ENCODE data around the gene CNGA2. TPM values are rescaled to one million over a fixed set of nuclear protein-coding genes. Genes with fewer than 3 reads are reported as not detected.

The CNGA2 gene
- total RNA-seq, 1 experiment from 2014 or later = not detected

GRCh38 chrX:151710457-151710856 lies 24.1 kb upstream of the CNGA2 start:
- Histone ChIP-seq H3K27ac (ENCODE audit: low read depth, low read length) (no peak overlapping the region), H3K9me2 (ENCODE audit: insufficient read depth) (no peaks in the 10 kb centered on the region), H3K4me3 (replicated peaks in 1 of 2; ENCODE audit: low read depth in 1 of 2, low read length in 2 of 2) (no peak overlapping the region), H3K4me1 (ENCODE audit: control insufficient read depth in 1 of 2, insufficient read depth in 2 of 2, low read length in 2 of 2) (no peaks in the 10 kb centered on the region), H4K20me1 (ENCODE audit: insufficient read depth) (no peaks in the 10 kb centered on the region), H3K27me3 (ENCODE audit: insufficient read depth, low read length) (no peaks in the 10 kb centered on the region), H3K36me3 (ENCODE audit: control insufficient read depth in 1 of 2, insufficient read depth in 2 of 2, low read length in 2 of 2) (no peaks in the 10 kb centered on the region), H3K79me2 (ENCODE audit: insufficient read depth, low read length) (no peaks in the 10 kb centered on the region), H3K4me2 (ENCODE audit: low read length) (no peak overlapping the region), H3K9ac (ENCODE audit: low read length) (no peak overlapping the region), H3K9me3 (ENCODE audit: control insufficient read depth in 1 of 2, insufficient read depth in 1 of 2, low read depth in 1 of 2, low read length in 2 of 2) (no peaks in the 10 kb centered on the region), H2AFZ (ENCODE audit: low read depth, low read length, poor library complexity, severe bottlenecking) (no peak overlapping the region)
- DNase-seq (ENCODE audit: low read depth, low spot score) (no peak), ATAC-seq (no peak)
- ChIA-PET RAD21 (ENCODE audit: low non-redundant PET in 1 of 2, low total read pairs in 2 of 2, uncharacterized antibody in 2 of 2, unreplicated experiment in 2 of 2) (no interaction called here), POLR2A (no interaction called here), CTCF (no interaction called here)
- BruUV-seq (replicated peaks) = no TSS peak
- intact Hi-C loops (cut with micrococcal nuclease) = loop anchor here (5.0 kb wide), 1 partner anchor 927 kb away; the partner anchor contains the start of gene GABRQ
- TF ChIP-seq ZFX (IDR thresholded peaks at IDR 0.05) (no peak), RAD21 (IDR thresholded peaks at IDR 0.05; ENCODE audit: low read depth) (no peak), SIN3A (IDR thresholded peaks at IDR 0.05; ENCODE audit: low read depth) (no peak), FOSL1 (IDR thresholded peaks at IDR 0.05; ENCODE audit: low read depth) (no peak), ELF1 (IDR thresholded peaks at IDR 0.05; ENCODE audit: borderline replicate concordance, low read depth) (no peak), POLR2AphosphoS5 (IDR thresholded peaks at IDR 0.05; ENCODE audit: low read depth, low read length) (no peak), YY1 (IDR thresholded peaks at IDR 0.05; ENCODE audit: extremely low read depth, insufficient replicate concordance, low read depth, low read length) (no peak), POLR2A (IDR thresholded peaks at IDR 0.05; ENCODE audit: borderline replicate concordance, extremely low read depth, insufficient read depth, insufficient read length) (no peak), ZBTB33 (IDR thresholded peaks at IDR 0.05; ENCODE audit: extremely low read depth, insufficient replicate concordance, low read length) (no peak), SP1 (IDR thresholded peaks at IDR 0.05; ENCODE audit: low read depth) (no peak), EZH2phosphoT487 (IDR thresholded peaks at IDR 0.05; ENCODE audit: borderline replicate concordance) (no peak), CTCF (IDR thresholded peaks at IDR 0.05 in 2 of 3, conservative IDR thresholded peaks at IDR 0.05 in 1 of 3; ENCODE audit: borderline replicate concordance in 1 of 3, insufficient read depth in 1 of 3, low read depth in 2 of 3, low read length in 2 of 3) (no peak), TCF7L2 (IDR thresholded peaks at IDR 0.05; ENCODE audit: borderline replicate concordance, extremely low read depth, insufficient read depth, insufficient read length) (no peak), REST (IDR thresholded peaks at IDR 0.05; ENCODE audit: low read depth) (no peak), JUND (IDR thresholded peaks at IDR 0.05) (no peak), ATF3 (IDR thresholded peaks at IDR 0.05) (no peak)
